CD4-positive, alpha-beta T cell treated with Interleukin-12 subunit alpha and Interleukin-12 subunit beta, for 1 hour (primary cell): Measurements from ENCODE around the gene IRGQ.
"Not testable (repeated sequence)": the region's sequence is repeated elsewhere in the genome, so short reads cannot be mapped to it uniquely, and the experiment has no call there.

Experiments
- DNase-seq: peaks from one replicate; pipeline ENCODE4 v3.0.0-alpha.2; 2020

IRGQ gene

GRCh38 chr19:43596842-43597461, 1.0 kb upstream of the IRGQ start:
- no peak for DNase-seq

GRCh38 chr19:43595605-43595998, 332 bp downstream of the IRGQ start:
- DNase-seq: no peak

- peak; percentile 81 for DNase-seq
These were observed 977 bp downstream of the IRGQ start for GRCh38 chr19:43594710-43595604.

- no peak for DNase-seq
These were observed 1.7 kb downstream of the IRGQ start for GRCh38 chr19:43594081-43594697.

GRCh38 chr19:43592800-43593350, 3.1 kb downstream of the IRGQ start:
- DNase-seq: no peak

GRCh38 chr19:43591904-43592772, 3.8 kb downstream of the IRGQ start:
- no peak for DNase-seq

GRCh38 chr19:43589678-43590077, 6.3 kb downstream of the IRGQ start:
- no peak for DNase-seq

- DNase-seq: no peak
These were observed 6.7 kb downstream of the IRGQ start for GRCh38 chr19:43589277-43589676.

GRCh38 chr19:43587029-43587428, 8.9 kb downstream of the IRGQ start:
- DNase-seq: not testable (repeated sequence)

- no peak for DNase-seq
These were observed 9.6 kb downstream of the IRGQ start for GRCh38 chr19:43586346-43586745.

- no peak for DNase-seq
These were observed 11.4 kb downstream of the IRGQ start for GRCh38 chr19:43584484-43584883.

GRCh38 chr19:43582495-43582894, 13.4 kb downstream of the IRGQ start:
- DNase-seq: no peak

GRCh38 chr19:43581467-43581866, 14.5 kb downstream of the IRGQ start:
- no peak for DNase-seq

- no peak for DNase-seq
These were observed 17.1 kb downstream of the IRGQ start for GRCh38 chr19:43578787-43579186.

- DNase-seq: no peak
These were observed 19.7 kb downstream of the IRGQ start for GRCh38 chr19:43575955-43576878.

GRCh38 chr19:43575156-43575950, 20.6 kb downstream of the IRGQ start, which contains the start of the genes PINLYP and XRCC1:
PINLYP (plus strand) TSS chr19:43575801; CDS start chr19:43577192, 1,391 bp downstream.
XRCC1 (minus strand) TSS chr19:43575527; CDS start chr19:43575458, 69 bp downstream.
- DNase-seq: peak; percentile 98

- DNase-seq: no peak
These were observed 21.3 kb downstream of the IRGQ start for GRCh38 chr19:43574424-43575155.

GRCh38 chr19:43572171-43572588, 23.8 kb downstream of the IRGQ start:
- no peak for DNase-seq

- DNase-seq: no peak
These were observed 25.7 kb downstream of the IRGQ start for GRCh38 chr19:43570174-43570791.
